Fibroblast of skin of left biceps (primary cell): ENCODE measurements around the gene LETM1.

ENCODE experiments used
- DNase-seq, 2 experiments: peaks; one replicate each; pipeline ENCODE4 v3.0.0-alpha.2; 2013; ENCODE audit warnings: low read depth in 2 of 2

Gene LETM1

DNA sequence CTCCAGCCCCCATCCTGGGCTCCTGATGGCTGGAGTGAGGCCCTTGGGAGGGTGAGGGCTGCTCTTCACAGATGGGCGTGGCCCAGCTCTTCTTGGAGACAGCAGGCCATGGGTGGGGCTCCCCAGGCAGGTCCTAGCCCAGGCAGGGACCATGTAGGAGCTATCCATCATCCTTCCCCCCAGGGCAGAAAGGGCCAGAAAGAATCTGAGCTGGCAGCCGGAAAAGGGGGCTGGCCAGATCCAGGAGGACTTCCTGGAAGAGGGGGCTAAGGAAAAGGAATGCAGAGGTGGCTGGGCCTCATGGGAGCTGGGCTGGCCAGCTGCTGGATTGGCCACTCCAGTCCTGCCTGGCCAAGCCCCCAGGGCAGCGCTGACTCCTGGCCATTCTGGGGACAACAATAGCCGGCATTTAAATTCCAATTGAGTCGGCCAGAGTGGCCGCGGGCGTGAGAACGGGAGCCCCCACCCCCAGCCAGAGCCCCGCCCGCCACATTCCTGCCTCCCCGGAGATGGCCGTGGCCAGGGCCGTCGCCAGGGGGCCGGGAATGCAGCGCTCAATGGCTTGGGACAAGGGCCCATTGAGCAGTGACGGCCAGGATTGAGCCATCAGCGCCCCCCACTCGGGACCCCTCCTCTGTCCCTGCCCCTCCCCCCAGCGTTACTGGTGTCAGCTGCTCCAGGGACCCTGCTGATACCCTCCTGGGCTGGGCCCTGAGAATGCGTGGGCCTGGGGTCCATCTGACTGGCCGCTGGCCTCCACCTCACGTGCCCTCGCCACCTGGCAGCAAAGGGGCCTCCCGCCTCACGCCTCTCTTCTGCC is 77.9 kb downstream of the LETM1 start:
- no peak for DNase-seq

DNA sequence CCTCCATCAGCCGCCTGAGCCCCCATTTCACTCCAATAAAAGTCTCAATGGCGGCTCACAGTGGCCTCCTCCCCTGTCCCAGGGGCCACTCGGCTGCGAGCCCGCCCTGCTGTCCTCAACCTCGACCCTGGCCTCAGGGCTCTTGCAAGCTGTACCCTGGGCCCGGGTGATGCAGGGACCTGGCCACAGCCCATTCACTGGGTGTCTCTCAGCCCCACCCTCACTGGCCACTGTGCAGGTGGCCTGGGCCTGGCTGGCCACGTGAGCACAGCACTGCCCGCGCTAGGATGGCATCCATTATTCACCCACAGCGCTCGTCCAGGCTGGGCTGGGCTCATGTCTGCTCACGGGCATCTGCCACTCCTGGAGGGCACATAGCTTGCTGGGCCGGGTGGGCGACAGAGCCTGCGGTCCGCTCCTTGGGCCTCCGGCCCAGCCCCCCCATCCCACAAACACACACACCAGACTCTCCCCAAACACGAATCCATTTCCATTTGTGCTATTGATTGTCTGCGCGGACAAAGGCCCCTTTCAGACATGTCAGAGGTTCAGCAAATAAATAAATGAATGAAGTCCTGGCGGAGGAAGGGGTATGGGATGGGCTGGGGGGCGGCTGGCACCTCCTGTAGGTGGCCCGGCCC is 79.3 kb downstream of the LETM1 start:
- DNase-seq = no peak

DNA sequence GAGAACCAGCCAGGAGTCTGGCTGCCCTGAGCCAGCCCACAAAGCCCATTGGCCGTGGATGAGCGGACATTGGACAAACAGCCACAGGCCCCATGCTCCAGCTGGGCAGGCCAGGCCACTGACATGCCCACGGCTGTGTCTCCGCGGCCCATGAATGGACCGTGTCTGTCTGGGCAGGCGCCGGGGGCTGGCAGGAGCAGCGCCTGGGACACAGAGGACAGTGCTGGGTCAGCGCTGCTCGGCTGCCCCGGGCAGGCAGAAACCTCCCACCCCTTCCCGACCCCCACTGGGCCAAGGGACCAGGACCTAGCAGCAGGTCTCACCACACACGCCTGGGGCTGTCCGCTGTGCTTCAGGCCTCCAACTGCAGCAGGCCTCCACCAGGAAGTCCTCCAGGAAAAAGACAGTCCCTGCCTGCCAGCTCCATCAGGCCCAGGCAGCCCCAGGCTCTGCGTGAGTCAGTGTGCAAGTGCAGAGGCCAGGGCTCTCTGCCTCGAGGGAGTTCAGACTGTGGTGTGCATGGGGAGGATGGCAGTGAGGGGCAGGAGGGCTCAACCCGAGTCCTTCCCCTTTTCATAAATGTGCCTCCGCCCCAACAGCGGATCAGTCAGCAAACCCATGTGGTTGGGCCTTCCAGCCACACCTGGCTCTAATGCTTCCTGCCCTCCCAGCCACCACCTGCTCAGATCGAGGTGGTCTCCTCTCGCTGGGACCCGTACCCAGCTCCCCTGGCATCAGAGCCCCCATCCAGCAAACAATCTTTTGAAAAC is 80.0 kb downstream of the LETM1 start:
- DNase-seq = no peak

DNA sequence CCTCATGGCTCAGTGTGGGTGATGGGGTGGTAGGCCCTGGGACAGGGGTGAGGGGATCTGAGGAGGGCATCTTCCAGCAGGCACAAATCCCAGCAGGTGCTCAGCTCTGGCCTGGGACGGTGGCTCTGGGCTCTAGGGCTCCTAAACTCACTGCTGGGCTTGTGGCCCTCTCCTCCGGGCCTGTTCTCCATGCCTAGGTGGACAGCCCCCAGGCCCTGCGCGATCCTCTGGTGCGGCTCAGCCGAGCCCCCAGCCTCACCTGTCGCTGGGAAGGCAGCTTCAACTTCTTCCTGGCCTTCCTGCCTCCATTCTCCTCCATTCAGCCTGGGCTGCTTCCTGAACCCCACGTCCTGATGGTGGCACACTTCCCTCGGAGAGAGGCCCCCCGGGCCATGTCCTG is 82.2 kb downstream of the LETM1 start:
- no peak for DNase-seq

DNA sequence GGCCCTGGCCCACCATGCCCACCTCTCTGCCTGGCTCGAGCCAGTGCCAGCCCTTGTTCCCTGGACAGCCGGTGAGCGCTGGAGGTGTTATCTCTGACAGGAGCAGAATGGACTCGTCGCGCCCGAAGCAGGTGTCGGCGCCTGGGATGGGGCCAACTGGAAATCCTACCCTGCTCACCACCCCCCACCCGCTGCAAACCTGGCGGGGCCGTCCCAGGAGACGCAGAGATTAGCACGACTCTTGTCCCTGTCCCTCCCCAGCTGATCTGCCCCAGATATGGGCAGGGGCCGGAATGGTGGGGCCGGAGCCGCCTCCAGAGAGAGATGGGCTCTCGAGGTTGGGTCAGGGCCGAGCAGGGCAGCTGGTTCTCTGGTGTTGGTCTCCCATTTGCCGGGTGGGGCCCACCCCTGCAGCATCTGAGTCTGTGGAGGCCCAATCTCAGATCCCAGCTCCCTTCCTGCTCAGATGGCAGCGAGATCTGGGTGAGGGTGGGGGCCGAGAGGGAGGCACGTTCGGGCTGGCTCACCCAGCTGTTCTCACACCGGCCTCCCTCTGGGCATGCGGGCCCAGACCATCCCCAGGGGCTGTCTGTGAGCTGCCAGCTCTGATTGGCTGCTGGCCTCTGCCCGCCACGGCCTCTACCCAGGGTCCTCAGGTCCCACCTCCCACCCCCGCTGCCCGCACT is 83.0 kb downstream of the LETM1 start:
- no peak for DNase-seq

DNA sequence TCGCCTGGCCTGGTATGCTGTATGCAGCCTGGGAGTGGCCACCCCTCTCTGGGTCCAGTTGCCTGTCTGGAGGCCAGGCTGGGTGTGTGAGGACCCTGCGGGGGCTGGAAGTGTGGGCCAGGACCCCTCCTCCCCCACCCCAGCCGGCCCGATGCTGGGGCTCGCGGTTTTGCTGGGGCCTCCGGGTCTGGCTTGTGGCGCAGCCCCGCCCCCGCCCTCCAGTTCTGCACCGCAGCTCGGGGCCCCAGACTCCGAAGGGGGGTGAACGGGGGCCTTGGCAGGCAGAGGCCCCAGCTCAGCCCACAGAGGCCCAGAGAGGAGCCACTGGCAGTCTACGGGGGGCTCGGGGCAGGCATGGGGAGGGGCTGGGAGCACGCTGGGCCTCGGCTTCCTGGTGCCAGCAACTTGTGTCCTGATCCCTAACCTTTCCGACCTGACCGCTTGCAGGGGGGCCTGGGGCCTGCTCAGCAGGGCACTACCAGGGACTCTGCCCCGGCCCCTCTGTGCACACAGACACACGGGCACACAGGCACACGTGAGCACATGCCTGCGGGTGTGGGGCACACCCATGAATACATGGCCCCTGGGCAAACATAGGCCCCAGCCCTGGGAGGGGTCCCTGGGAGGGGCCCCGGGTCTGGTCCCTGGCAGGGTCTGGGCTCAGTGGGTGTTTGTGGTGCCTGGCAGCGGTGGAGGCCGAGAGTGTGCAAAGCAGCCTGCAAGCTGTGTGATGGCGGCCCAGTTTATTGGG is 84.2 kb downstream of the LETM1 start:
- DNase-seq = no peak

DNA sequence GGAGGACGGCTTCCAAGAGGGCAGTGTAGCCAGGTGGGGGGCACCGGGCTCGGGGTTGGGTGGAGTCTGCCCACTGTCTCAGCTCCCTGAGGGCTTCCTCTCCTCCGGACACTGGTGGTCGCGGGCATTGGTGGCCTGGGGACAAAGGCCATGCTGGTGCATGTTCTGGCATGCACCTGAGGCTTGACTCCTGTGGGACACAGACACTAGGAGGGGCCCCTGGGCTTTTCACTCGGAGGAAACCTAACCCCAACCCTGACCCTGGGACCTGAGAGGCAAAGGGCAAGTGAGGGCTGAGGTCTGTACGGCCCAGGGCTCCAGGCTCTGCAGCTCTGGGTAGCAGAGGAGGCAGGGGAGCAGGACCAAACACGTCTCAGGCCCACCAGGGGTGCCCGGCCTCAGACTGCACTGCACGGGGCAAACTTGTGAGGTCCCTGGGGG is 85.1 kb downstream of the LETM1 start:
- no peak for DNase-seq

DNA sequence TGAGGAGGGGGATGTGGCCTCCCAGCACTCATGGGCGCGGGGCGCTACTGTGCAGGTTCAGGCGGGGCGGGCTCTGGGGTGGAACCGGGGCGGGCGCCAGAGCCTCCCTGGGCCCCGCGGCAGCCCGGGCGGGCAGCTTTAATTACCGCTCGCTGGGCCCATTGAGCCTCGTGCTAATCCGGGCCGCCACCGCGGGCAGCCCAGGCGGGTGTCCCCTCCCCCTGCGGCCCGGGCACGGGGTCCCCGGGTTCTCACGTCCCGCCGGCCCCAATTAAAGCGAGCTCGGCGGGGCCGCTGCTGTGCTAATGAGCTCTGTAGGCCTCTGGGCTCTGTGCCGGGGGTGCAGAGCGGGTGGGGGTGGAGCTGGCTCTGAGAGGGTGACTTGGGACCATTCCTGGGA is 85.7 kb downstream of the LETM1 start:
- no peak for DNase-seq

DNA sequence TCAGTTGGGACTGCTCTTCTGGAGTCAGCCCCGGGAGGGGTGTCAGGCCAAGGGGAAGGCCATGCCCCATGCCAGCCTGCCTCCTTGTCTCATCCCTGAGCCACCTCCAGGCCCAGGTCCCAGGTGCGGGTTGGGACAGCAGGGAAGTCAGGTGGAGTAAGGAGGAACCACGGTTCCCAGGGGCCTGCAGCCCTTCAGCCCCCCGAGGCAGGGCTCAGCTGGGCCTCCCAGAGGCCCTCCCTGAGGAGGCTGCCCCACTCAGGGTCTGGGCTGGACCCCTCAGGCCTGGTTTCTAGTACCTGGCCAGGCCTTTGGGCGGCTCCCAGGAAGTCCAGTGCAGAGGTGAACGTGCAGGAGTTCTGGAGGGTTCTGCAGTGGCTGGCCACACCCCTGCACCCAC is 86.3 kb downstream of the LETM1 start:
- DNase-seq = no peak

DNA sequence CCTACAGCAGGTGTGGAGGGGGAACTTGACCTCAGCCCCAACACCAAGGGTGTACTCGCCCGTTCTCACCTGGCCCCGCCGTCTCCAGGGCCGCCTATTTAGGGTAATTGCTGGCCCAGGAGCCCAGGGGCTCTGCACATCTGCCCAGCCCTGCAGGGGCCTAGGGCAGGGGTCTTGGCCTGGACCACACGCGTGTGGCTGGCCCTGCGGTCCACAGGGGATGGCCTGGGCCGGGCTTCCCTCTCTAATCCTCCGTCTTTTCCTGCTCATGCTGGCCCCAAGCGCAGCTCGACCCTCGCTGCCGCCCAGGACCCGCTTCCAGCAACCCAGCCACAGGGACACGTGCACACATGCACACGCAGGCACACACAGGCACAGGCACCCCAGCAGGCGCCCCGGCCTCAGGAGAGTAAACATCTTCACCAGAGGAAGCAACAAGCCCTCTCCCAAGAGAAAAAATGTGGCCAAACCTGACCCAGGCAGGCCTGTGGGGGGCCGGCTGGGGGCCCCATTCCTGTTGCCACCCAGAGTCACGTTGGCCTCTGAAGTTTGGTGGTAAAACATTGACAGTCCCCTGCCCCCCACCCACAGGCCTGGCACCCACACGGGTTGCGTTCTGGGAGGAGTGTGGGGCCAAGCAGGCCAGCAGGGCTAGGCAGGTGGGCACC is 87.5 kb downstream of the LETM1 start:
- DNase-seq = no peak

DNA sequence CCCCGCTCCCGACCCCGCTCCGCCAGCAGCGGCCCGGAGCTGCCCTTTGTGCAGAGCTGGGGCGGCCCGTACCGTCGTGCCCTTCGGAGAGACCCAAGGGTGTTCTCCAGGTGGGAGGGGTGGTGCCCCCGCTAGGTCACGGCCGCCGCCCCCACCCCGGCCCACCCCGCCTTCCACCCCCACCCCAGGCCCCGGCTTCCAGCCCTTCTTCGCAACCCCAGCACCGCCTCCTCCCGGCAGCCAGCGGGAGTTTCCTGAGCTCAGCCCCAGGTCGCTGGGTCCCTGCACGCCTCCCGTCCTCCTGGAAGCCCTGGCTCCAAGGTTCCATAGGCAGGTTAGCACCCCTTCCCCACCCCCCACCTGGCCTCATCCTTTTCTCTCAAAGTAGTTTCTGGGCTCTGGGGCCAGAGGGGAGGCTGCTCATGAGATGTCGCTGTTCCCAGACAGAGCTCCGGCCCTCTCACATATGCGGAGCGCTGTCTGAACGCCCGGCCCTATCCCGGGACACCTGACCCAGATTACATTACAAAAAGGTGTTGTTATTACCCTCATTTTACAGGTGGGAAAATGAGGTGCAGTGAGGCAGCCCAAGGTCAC is 88.1 kb downstream of the LETM1 start:
- no peak for DNase-seq

DNA sequence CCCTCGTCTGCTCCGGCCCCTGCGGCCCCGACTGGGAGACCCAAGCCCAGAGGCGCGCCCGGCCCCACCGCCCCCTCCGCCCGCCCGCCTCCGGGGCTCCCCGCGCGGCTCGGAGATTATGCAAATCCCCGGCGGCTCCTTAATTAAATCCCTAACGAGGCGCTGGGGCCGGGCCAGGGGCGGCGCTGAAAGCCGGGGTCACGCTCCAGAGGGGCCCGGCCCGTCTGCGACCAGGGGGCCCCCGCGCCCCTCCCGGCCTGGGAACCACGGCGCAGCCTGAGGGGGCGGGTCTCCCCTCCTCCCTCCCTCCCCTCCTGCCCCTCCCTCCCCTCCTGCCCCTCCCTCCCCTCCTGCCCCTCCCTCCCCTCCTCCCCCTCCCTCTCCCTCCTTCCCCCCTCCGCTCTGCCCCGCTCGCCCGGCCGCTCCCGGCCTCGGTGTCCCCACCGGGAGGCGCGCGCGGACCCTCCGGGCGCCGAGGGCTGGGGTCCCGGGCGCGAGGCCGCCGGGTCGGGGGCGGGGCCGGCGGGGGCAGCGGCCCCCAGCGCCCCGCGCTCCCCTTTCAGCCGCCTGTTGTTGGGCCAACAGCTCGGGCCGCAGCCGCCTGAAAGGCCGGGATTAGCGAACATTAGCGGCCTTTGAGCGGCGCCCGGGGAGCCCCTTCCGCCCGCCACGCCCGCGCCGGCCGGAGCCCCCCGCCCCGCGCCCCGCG is 88.7 kb downstream of the LETM1 start:
- no peak for DNase-seq

DNA sequence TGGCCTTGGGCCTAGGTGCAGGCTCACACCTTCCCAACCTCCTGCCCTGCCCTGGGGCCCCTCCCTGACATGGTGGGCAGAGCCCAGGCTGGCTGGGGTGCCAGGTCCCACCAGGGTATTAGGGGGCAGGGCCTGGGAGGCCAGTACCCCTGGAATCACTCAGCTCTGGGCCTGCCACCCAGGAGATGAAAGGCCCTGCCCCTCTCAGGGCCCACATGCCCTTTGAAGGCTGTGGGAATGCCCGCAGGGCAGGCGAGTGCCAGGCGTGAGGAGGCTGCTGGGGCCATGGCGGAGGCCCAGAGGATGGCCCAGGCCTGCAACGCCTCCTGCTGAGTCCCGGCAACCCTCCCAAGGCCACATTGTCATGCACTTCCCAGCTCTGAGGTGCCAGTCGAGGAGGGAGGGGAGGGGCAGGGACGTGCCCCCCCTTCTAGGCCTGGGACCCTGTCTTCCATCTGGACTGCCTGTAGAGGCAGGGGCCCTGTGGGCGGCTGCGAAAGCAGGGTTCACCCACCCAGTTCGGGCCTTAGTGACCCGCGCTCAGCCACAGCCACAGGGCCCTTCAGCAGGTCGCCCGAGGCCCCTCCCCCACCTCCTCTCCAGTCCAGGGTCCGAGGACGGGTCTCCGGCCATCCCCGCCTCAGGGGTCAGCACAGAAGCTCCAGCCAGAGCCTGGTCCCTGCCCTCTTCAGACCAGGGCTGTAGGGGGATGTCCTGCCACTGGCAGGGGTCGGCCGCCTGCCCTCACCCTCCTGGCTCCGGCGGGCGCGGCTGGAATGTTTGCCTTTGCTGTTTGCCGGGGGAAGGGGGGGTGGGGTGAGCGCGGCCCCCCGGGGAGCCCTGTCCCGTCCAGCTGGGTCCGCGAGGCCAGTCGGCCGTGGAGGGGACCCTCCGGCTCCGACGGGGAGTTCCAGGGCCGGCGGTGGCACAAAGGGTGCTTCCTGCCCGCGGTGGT is 89.6 kb downstream of the LETM1 start:
- no peak for DNase-seq

DNA sequence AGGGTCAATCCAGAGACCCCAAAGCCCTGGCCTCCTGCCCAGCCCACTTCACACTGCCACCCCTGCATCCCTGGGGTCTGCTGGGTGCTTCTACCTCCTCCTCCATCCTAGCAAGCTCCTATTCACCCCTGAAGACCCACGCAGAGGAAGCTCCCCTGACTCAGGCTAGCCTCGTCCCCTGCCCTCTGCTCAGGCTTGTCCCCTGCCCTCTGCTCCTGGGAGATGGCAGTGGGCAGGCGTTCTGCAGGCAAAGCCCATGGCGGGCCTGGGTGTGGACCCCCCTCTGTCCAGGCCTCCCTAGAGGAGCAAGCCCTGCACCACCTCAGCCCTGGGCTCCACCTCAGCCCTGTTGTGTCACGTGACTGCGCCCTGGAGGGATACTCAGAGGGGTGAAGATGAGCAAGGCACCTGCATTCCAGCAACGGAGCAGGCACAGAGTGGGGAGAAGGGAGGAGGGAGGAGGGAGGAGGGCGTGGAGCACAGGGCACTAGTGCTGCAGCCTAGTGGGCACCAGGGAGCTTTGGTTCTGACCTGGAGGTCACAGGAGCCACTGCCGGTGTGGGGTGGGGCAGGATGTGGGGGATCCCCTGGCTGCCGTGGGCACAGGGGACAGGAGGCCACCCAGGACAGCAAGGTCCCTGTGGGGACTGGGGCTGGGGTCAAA is 90.4 kb downstream of the LETM1 start:
- no peak for DNase-seq

DNA sequence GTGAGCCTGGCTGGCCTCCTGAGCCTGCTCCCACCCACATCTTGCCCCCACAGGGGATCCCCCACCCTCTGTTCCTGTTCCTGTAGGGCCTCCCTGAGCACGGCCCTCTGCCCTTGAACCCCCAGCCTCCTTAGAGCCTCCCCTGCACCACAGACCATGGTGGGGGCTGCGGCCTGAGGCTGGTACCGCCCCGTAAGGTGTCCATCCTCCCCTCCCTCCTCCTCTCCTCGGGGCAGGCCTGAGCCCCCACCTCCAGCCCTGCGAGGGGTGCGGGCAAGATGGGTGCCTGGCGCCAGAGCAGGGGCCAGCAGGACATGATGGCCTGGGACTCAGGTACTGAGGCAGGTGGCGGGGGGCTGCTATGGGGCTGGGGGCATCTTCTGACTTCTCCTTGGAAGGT is 91.3 kb downstream of the LETM1 start:
- DNase-seq = no peak

DNA sequence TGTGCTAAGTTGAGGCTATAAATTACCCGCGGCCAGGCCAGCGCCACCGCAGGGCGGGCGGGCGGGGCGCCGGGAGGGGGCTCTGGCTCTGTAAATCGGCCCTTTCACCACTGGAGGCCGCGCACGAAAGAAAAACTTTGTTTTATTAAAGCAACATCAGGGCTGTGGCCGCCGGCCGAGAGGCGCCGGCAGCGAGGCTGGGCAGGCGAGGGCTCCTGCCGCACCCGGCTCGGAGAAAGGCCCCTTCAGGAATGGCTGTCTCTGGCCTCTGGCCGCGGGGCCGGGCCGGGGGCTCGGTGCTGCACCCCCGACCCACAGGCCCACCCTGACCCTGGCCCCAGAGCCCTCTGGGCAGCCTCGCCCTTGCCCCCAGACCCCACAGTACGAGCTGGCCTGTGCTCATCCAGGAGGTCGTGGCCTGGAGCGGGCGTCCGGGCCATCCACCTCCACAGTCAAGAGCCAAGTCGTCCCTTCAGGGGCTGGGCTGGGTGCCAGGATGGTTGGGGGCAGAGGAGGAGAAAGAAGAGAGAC is 92.3 kb downstream of the LETM1 start:
- no peak for DNase-seq

DNA sequence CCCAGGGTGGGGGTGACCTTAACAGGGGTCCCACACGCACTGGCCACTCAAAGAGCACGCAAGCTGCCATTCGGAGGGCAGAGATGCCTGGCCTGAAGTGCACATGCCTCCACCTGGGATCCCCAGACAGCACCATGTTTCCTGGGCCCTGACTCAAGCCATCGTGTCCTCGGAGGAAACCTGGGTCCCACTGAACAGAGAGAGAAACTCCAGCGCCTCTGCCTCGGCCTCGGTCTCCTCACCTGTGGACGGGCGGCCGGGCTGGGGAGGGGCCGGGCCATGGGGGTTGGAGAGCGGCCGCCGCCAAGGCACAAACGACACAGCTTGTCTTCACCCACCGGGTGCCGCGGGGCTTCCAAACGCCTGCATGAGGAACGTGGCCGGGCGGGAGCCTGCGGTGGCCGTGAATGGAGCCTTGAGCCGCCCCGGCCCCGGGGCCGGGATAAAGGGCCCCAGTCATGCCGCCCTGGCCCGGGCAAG is 92.8 kb downstream of the LETM1 start:
- no peak for DNase-seq
